Kidney capillary endothelial cell (primary cell): ENCODE data around the gene FAM83F.

Experiments used
- DNase-seq: peaks from one replicate; pipeline ENCODE4 v3.0.0-alpha.2; 2018; ENCODE audit warnings: low spot score

FAM83F gene

DNA sequence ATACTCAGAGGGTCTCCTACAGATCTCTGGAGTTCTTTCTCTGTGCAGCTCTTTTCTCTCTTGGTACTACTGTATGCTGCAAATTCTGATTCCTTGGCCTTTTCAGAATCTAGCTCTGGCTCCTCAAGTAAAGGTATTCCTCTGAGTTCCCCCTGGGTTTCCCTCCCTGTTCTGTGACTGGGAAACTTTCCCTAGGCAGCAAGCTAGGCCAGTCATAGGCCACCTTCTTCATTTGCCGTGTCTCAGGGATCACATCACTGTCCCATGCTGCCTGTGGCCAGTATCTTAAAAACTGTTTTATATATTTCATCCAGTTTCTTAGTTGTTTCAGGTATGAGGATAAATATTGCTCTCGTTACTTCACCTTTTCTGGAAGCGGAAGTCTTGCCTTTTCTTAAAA, 71.2 kb downstream of the FAM83F start:
- no peak for DNase-seq

- no peak for DNase-seq
Measured at GRCh38 chr22:40067639-40068038, 72.9 kb downstream of the FAM83F start.

DNA sequence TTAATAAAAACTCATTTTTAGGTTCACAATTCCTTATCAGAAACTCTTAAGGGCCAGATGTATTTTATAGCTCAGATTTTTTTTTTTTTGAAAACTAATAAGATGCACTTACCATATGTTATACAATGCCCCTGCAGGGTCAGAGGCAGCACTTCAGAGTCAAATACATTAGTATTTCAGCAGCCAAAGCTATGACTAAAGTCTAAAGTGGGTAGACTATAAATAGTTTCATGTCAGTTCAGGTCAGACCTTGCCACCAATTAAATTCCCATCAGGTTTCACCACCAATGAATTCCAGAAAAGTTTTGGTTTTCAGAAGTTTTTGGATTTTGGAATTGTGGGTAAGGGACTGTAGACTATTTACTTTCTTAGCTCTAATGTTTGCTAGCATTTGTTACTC, 75.9 kb downstream of the FAM83F start:
- no peak for DNase-seq

GRCh38 chr22:40071720-40072119, 77.0 kb downstream of the FAM83F start:
- DNase-seq = no peak

DNA sequence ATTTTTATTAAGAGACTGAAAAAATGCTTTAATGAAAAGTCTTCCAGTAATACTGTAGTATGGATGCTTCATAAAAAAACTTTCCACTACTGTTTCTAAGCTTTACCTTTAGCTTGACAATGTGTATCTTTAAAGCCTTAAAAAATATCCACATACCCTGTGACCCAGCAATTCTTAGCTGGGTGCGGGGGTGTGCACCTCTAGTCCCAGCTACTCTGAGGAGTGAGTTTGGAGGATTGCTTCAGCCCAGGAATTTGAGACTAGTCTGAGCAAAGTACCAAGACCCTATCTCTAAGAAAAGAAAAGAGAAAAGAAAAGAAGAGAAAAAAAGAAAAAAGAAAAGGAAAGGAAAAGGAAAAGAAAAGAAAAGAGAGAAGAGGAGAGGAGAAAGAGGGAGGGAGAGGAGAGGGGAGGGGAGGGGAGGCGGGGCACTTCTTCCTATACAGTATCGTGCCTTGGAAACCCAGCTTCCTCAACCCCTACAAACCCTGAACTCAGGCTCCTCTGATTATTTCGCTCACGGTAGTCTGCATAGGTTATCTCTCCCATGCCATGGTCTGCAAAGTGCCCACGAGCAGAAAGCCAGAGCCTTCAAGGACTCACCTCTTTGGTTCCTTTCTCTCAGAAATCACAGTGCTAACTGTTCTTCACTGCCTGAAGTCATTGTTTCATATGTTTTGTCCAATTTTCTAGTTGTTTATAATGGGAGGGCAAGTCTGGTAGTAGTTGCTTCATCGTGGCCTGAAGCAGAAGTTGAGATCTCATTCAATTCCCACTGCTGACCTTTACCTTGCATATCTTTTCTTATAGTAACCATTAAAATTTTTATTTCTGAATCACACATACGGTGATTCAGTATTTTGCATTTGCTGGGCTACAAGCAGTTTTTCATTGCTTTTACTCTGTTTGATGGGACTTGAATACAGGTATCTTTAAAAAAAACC, 82.2 kb downstream of the FAM83F start:
- DNase-seq = no peak

- DNase-seq = no peak
Measured at GRCh38 chr22:40077646-40078016, 82.9 kb downstream of the FAM83F start.

GRCh38 chr22:40081662-40082061, 86.9 kb downstream of the FAM83F start:
- no peak for DNase-seq

- DNase-seq = no peak
Measured at GRCh38 chr22:40082184-40082583, 87.4 kb downstream of the FAM83F start.

GRCh38 chr22:40083794-40084193, 89.0 kb downstream of the FAM83F start:
- DNase-seq = no peak

GRCh38 chr22:40084246-40084645, 89.5 kb downstream of the FAM83F start:
- no peak for DNase-seq

DNA sequence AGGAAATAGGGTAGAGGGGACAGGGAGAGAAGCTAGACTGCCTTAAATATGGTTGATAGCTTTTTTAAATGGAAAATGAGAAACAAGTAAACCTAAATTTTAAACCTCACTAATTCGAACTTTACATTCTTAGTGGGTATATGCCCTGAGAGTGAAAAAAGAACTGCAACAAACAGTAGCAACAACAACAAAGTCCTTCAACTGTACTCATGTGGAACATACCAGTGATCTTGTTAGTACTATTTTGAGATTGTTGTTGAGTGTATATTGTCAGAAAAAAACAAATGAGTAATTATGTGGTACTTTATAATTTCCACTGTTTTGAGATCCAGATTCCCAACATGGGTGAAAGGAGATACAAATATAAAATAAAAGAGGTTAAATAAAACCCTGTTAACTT, 94.1 kb downstream of the FAM83F start:
- no peak for DNase-seq
